T-cell (primary cell): ENCODE measurements around the gene RASGRP2. TPM values are rescaled to one million over a fixed set of nuclear protein-coding genes. Genes with fewer than 3 reads are reported as not detected.
A peak's percentile ranks its signal among the peaks of the same experiment; 100 is the strongest.

Source experiments
- ATAC-seq, 4 experiments: fragments of 200-7000 bp in 3 of 4; fragments of 150-1000 bp in 1 of 4; cut with Tn5 transposase; replicated peaks in 1 of 4; 1 replicate in 3 of 4; 2 replicates in 1 of 4; pipeline ENCODE4 v1.10.0; 2021; ENCODE audit warnings: moderate library complexity in 3 of 4, mild to moderate bottlenecking in 2 of 4, moderate number of reproducible peaks in 1 of 4
- CTCF ChIA-PET, 2 donors: fragments of 300-600 bp; sonication (Branson Sonifier 250); formaldehyde crosslinking; loops; one replicate each; lab custom pipeline; 2022; ENCODE audit warnings: antibody characterized with exemption in 2 of 2; lab: Charles Lee
- POLR2A ChIA-PET, 2 donors: fragments of 300-600 bp; sonication (Branson Sonifier 250); formaldehyde crosslinking; loops; one replicate each; lab custom pipeline; 2022; ENCODE audit warnings: antibody characterized with exemption in 2 of 2; lab: Charles Lee
- DNase-seq, 35 experiments: peaks; one replicate each; pipeline versions ENCODE4 v3.0.0 to v3.0.0-alpha.2; 2013 to 2023
- H3K27ac ChIP-seq: one replicate; pipeline ENCODE4 v1.5.1; 2013; ENCODE audit warnings: low read length
- H3K27me3 ChIP-seq, 2 experiments: replicated peaks in 1 of 2; 1 replicate in 1 of 2; 2 replicates in 1 of 2; pipeline versions ENCODE4 v1.6.1 to v1.7.0; 2013; ENCODE audit warnings: low read length in 1 of 2, mixed read lengths in 1 of 2; ENCODE audit not compliant: control insufficient read depth in 2 of 2, insufficient read depth in 2 of 2; ENCODE audit errors: extremely low read depth in 1 of 2
- H3K36me3 ChIP-seq, 2 donors: 1 replicate in 1 of 2; 2 replicates in 1 of 2; pipeline versions ENCODE4 v1.6.1 to v1.7.0; 2013; ENCODE audit warnings: low read length in 1 of 2; ENCODE audit not compliant: control insufficient read depth in 2 of 2, insufficient read depth in 1 of 2; ENCODE audit errors: extremely low read depth in 1 of 2
- H3K4me1 ChIP-seq, 2 experiments: 1 replicate in 1 of 2; 2 replicates in 1 of 2; pipeline versions ENCODE4 v1.6.1 to v1.7.0; 2013; ENCODE audit warnings: low read length in 2 of 2, mixed read lengths in 1 of 2; ENCODE audit not compliant: insufficient read depth in 2 of 2, control insufficient read depth in 1 of 2; ENCODE audit errors: extremely low read depth in 1 of 2
- H3K4me3 ChIP-seq, 2 donors: 1 replicate in 1 of 2; 2 replicates in 1 of 2; pipeline versions ENCODE4 v1.5.1 to v1.7.0; 2013; ENCODE audit warnings: mild to moderate bottlenecking in 2 of 2, low read length in 1 of 2, moderate library complexity in 1 of 2; ENCODE audit not compliant: control insufficient read depth in 1 of 2; ENCODE audit errors: extremely low read depth in 1 of 2
- H3K9me3 ChIP-seq: 2 replicates; pipeline ENCODE4 v1.7.0; 2013
- H3K27ac Mint-ChIP-seq, 2 donors: one replicate each; pipeline ENCODE4 v1.8.0; 2020 to 2021; ENCODE audit warnings: mild to moderate bottlenecking in 2 of 2, mixed read lengths in 2 of 2
- H3K27me3 Mint-ChIP-seq, 2 donors: one replicate each; pipeline ENCODE4 v1.8.0; 2021 to 2022; ENCODE audit warnings: mixed read lengths in 2 of 2
- H3K36me3 Mint-ChIP-seq: one replicate; pipeline ENCODE4 v1.8.0; 2021; ENCODE audit warnings: mixed read lengths
- H3K4me1 Mint-ChIP-seq, 3 donors: one replicate each; pipeline ENCODE4 v1.8.0; 2020 to 2022; ENCODE audit warnings: mixed read lengths in 3 of 3, mild to moderate bottlenecking in 1 of 3
- H3K4me3 Mint-ChIP-seq, 3 donors: one replicate each; pipeline ENCODE4 v1.8.0; 2020 to 2022; ENCODE audit warnings: mild to moderate bottlenecking in 3 of 3, mixed read lengths in 3 of 3, moderate library complexity in 3 of 3
- H3K9me3 Mint-ChIP-seq, 3 donors: one replicate each; pipeline ENCODE4 v1.8.0; 2020 to 2022; ENCODE audit warnings: mixed read lengths in 3 of 3
- WGBS: methylation state at CpG from one replicate; pipeline ENCODE4 v1.1.5; 2013; ENCODE audit warnings: missing lambda C conversion rate; ENCODE audit not compliant: insufficient coverage; 5-methylcytosine and 5-hydroxymethylcytosine counted together
- total RNA-seq, 35 experiments: library from RNA in 6 of 35; stranded (reverse) in 6 of 35; fragments of 120-200 nt in 1 of 35; gene quantifications; one replicate each; pipeline versions ENCODE4 v1.2.1 to v1.2.4 and lab custom pipeline; 2013 to 2026

Gene RASGRP2
- total RNA-seq, 5 donors from 2014 or later (not counting 1 experiment from before 2014, with no cell fraction given) = 574 to 767 (median 656) TPM

DNA sequence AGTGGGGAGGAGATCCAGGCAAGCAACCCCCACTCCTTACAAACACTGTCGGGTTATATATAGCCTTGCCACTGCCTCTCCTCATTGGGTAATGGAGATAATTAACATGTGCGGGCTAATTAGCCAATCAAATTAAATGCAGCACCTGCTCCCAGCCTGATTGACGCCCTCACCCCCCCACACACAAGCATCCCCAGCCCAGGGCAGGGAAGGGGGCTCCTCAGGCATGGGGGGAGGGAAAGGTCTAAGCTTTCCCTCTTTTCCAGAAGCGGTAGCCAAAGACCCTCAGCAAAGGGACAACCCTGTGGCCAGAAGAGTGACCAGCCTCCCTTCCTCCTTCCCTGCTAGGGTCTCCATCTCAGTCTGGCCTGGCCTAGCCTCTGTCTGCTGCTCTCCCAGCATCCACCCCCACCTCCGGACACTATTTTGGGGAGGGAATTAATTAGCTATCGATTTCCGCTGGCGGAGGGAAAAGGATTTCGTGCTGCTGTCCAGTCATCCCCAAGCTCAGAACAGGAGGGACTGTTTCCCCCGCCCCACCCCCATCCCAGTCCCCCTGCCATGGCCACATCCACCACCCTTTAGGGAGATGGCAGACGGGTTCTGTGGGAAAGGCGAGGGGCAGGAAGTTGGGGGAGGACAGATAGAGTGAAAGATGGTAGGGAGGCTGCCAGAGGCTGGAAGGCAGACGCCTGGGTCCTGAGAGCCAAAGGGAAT lies 28.0 kb downstream of the RASGRP2 start:
- no peak for ATAC-seq
- DNase-seq = no peak
- Histone ChIP-seq H3K9me3 (no peaks in the 10 kb centered on the region), H3K27ac (no peak overlapping the region), H3K27me3 (peaks cover 3 to 78% of the 10 kb centered on the region in 2 experiments), H3K4me1 (peaks cover 0 to 22% of the 10 kb centered on the region in 2 experiments), H3K4me3 (no peak overlapping the region), H3K36me3 (no peaks in the 10 kb centered on the region)
- Mint-ChIP-seq H3K4me3 (no peak overlapping the region), H3K4me1 (peaks cover 10 to 23% (median 19%) of the 10 kb centered on the region in 3 donors), H3K27me3 (peaks cover 57 to 83% of the 10 kb centered on the region in 2 donors), H3K9me3 (no peaks in the 10 kb centered on the region), H3K27ac (no peak overlapping the region), H3K36me3 (no peaks in the 10 kb centered on the region)
- CTCF ChIA-PET = interaction anchor here in 1 of 2 donors (1.4 kb wide), 1 partner anchor 11 kb away, joined by 3 read pairs; no protein-coding TSS in a partner anchor
- whole genome bisulfite sequencing = 5% methylated on average over 2 of the region's 13 CpGs
- POLR2A ChIA-PET = no interaction called here

DNA sequence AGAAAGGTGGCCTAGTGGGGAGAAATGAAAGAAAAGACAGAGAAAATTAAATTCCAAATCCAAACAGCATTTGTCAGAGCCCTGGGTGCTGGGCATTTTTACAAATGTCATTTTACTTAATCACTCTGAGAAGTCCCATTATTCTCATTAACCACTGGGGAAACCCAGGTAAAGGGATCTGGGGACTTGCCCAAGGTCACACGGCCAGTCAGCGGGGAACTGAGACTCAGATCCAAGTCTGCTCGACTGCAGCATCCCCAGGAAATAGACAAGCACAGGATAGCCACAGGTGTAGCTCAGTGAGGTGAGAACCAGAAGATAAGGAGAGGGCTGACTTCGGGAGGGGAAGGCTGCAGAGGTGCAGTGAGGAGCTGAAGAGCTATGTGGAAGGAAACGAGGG lies 28.8 kb downstream of the RASGRP2 start:
- Mint-ChIP-seq H3K4me3 (peak overlapping the region in 2 of 3 donors; percentile 7 to 65), H3K36me3 (no peaks in the 10 kb centered on the region), H3K4me1 (peaks cover 13 to 25% (median 19%) of the 10 kb centered on the region in 3 donors), H3K27ac (peak overlapping the region in 1 of 2 donors; percentile 60), H3K9me3 (no peaks in the 10 kb centered on the region), H3K27me3 (peaks cover 60 to 83% of the 10 kb centered on the region in 2 donors)
- H3K36me3 ChIP-seq = no peaks in the 10 kb centered on the region
- H3K27ac ChIP-seq = no peak overlapping the region
- 48% methylated on average over 3 of the region's 5 CpGs for WGBS
- ATAC-seq = no peak
- ChIA-PET CTCF (interaction anchor here in 1 of 2 donors (1.4 kb wide), 1 partner anchor 10 kb away, joined by 3 read pairs; no protein-coding TSS in a partner anchor), POLR2A (interaction anchor here in 1 of 2 donors (0.5 kb wide), 1 partner anchor 13 kb away, joined by 5 read pairs; no protein-coding TSS in a partner anchor)
- peaks cover 8 to 79% of the 10 kb centered on the region in 2 experiments for H3K27me3 ChIP-seq
- no peak for DNase-seq
- H3K4me3 ChIP-seq = no peak overlapping the region
- H3K4me1 ChIP-seq = peaks cover 0 to 22% of the 10 kb centered on the region in 2 experiments
- no peaks in the 10 kb centered on the region for H3K9me3 ChIP-seq

DNA sequence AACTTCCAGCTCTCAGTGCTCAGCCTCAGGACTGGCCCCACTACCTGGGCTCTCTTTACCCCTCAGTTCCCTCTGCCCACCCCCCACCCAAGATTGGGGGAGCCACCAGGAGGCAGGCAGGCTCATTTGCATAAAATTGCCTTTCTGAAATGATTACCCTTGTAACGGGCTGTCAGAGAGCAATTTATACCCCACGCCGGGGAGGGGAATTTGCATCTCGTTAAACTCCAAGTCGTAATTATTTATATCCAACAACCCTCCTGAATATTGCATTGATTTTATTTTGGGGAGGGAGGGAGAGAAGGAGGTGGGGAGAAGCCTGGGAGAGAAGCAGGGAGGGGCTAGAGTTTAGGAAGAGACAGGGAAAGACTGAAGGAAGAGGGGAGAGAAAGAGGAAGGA lies 29.3 kb downstream of the RASGRP2 start:
- peaks cover 65 to 83% of the 10 kb centered on the region in 2 donors for H3K27me3 Mint-ChIP-seq
- DNase-seq (no peak), ATAC-seq (no peak)
- peaks cover 13 to 25% (median 19%) of the 10 kb centered on the region in 3 donors for H3K4me1 Mint-ChIP-seq
- peak overlapping the region in 1 of 2 donors; percentile 60 for H3K27ac Mint-ChIP-seq
- H3K36me3 ChIP-seq = no peaks in the 10 kb centered on the region
- no peak overlapping the region for H3K27ac ChIP-seq
- ChIA-PET POLR2A (interaction anchor here in 1 of 2 donors (0.5 kb wide), 1 partner anchor 12 kb away, joined by 5 read pairs; no protein-coding TSS in a partner anchor), CTCF (no interaction called here)
- peak overlapping the region in 2 of 3 donors; percentile 21 to 65 for H3K4me3 Mint-ChIP-seq
- WGBS = no CpG with 5 or more reads among the region's 5 CpGs
- peaks cover 0 to 22% of the 10 kb centered on the region in 2 experiments for H3K4me1 ChIP-seq
- no peak overlapping the region for H3K4me3 ChIP-seq
- H3K36me3 Mint-ChIP-seq = no peaks in the 10 kb centered on the region
- peaks cover 8 to 82% of the 10 kb centered on the region in 2 experiments for H3K27me3 ChIP-seq
- no peaks in the 10 kb centered on the region for H3K9me3 Mint-ChIP-seq
- no peaks in the 10 kb centered on the region for H3K9me3 ChIP-seq

DNA sequence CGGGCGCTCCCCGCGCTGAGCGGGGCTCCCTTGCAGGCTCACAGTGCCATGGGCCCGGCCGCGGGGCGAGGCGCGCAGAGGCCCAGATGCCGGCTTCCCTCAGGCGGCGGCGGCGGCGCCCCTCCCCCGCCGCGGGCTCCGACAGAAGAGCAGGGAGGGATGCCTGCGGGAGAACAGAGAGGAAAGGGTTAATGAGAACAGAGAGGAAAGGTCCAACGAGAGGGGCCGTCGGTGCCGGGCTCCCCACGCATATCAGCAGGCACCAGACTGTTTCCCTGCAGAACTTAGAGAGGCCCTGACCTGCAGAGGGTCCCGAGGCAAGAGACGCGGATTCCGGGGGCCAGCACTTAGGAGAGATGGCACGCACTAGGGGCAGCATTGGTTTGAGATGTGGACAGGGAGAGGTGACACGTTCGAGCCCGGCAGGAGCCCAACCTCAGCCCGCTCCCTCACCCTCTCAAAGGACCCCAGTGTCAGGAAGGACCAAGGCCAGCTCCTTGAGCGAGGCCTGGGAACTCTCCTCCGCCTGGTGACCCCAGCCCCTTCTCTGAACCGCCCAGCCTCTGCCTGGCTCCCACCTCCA lies 30.1 kb downstream of the RASGRP2 start:
- H3K36me3 Mint-ChIP-seq = no peaks in the 10 kb centered on the region
- 12% methylated on average over 35 of the region's 39 CpGs for WGBS

DNA sequence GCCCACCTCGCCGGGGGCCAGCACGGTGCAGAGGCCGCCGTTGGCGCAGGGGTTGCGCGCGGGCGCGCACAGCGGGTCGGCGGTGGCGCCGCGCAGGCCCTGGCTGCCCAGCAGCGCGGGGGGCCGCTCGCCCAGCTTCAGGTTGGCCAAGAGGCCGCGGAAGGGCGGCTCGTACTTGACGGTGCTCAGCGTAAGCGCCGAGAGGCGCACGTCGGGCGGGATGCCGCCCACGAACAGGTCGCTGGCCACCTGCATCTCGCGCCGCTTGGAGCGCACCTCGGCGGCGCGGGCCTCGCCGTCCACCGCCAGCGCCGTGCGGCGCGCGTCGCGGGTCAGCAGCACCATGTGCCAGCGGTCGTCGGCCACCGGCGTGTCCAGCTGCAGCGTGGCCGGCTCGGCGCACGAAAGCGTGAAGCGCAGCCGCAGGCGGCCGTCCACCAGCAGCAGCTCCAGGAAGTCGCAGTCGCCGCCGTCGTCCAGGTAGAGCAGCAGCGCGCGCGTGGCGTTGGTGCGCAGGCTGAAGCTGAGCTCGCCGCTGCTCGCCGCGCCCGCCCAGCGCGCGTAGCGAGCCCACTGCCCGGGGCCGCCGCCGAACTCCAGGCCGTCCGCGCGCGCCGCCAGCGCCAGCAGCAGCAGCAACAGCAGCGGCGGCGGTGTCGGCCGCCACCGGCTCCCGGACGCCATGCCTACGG lies 30.8 kb downstream of the RASGRP2 start:
- 5% methylated on average over 111 of the region's 111 CpGs for WGBS
- CTCF ChIA-PET = no interaction called here
- Histone ChIP-seq H3K4me3 (no peak overlapping the region), H3K4me1 (peaks cover 0 to 22% of the 10 kb centered on the region in 2 experiments), H3K9me3 (no peaks in the 10 kb centered on the region), H3K27me3 (peaks cover 8 to 76% of the 10 kb centered on the region in 2 experiments), H3K27ac (no peak overlapping the region), H3K36me3 (no peaks in the 10 kb centered on the region)
- DNase-seq (peak in 4 of 35 experiments; percentile 21 to 39 (median 28)), ATAC-seq (peak; percentile 54 to 64 (median 56))
- H3K27ac Mint-ChIP-seq = no peak overlapping the region
- peaks cover 13 to 25% (median 19%) of the 10 kb centered on the region in 3 donors for H3K4me1 Mint-ChIP-seq
- POLR2A ChIA-PET = no interaction called here
- H3K4me3 Mint-ChIP-seq = no peak overlapping the region
- H3K27me3 Mint-ChIP-seq = peaks cover 68 to 81% of the 10 kb centered on the region in 2 donors
- no peaks in the 10 kb centered on the region for H3K36me3 Mint-ChIP-seq
- no peaks in the 10 kb centered on the region for H3K9me3 Mint-ChIP-seq

More for the DNA sequence above, 30.1 kb downstream of the RASGRP2 start:
- peak in 1 of 4 experiments; percentile 7 for ATAC-seq
- Histone ChIP-seq H3K4me1 (peaks cover 0 to 22% of the 10 kb centered on the region in 2 experiments), H3K4me3 (no peak overlapping the region), H3K27ac (no peak overlapping the region), H3K9me3 (no peaks in the 10 kb centered on the region), H3K36me3 (no peaks in the 10 kb centered on the region), H3K27me3 (peaks cover 8 to 79% of the 10 kb centered on the region in 2 experiments)
- Mint-ChIP-seq H3K9me3 (no peaks in the 10 kb centered on the region), H3K27ac (no peak overlapping the region), H3K4me3 (peak overlapping the region in 2 of 3 donors; percentile 24 to 65), H3K27me3 (peaks cover 65 to 81% of the 10 kb centered on the region in 2 donors), H3K4me1 (peaks cover 13 to 25% (median 19%) of the 10 kb centered on the region in 3 donors)
- ChIA-PET POLR2A (no interaction called here), CTCF (no interaction called here)
- DNase-seq = no peak
